NCI-H2081 treated with DMSO at 0.1 percent for 48 hours (cell line): ENCODE results near the gene DAGLB.
"Not testable (repeated sequence)": the region's sequence is repeated elsewhere in the genome, so short reads cannot be mapped to it uniquely, and the experiment has no call there.

Source experiments
- DNase-seq: peaks from one replicate; lab custom pipeline; 2025; lab: John Stamatoyannopoulos, UW

Gene DAGLB

GRCh38 chr7:6430271-6430940 lies 17.3 kb downstream of the DAGLB start:
- no peak for DNase-seq

GRCh38 chr7:6425948-6426347 lies 21.8 kb downstream of the DAGLB start:
- DNase-seq: no peak

GRCh38 chr7:6423942-6424701 lies 23.6 kb downstream of the DAGLB start:
- DNase-seq: no peak

- DNase-seq: no peak
Measured at GRCh38 chr7:6422926-6423632, 24.7 kb downstream of the DAGLB start.

GRCh38 chr7:6422095-6422494 lies 25.7 kb downstream of the DAGLB start:
- no peak for DNase-seq

- DNase-seq: no peak
Measured at GRCh38 chr7:6420680-6421079, 27.1 kb downstream of the DAGLB start.

GRCh38 chr7:6419310-6419773 lies 28.4 kb downstream of the DAGLB start:
- no peak for DNase-seq

GRCh38 chr7:6417408-6417807 lies 30.3 kb downstream of the DAGLB start:
- DNase-seq: no peak

GRCh38 chr7:6416516-6417145 lies 31.1 kb downstream of the DAGLB start:
- DNase-seq: no peak

- DNase-seq: no peak
Measured at GRCh38 chr7:6413637-6414036, 34.1 kb downstream of the DAGLB start.

- no peak for DNase-seq
Measured at GRCh38 chr7:6409944-6410693, 37.6 kb downstream of the DAGLB start.

GRCh38 chr7:6409091-6409490 lies 38.7 kb downstream of the DAGLB start:
- DNase-seq: no peak

- DNase-seq: no peak
Measured at GRCh38 chr7:6407434-6407833, 40.3 kb downstream of the DAGLB start.

- DNase-seq: no peak
Measured at GRCh38 chr7:6406121-6406520, 41.6 kb downstream of the DAGLB start.

- DNase-seq: no peak
Measured at GRCh38 chr7:6403907-6404306, 43.8 kb downstream of the DAGLB start.

GRCh38 chr7:6402741-6403140 lies 45.0 kb downstream of the DAGLB start:
- DNase-seq: no peak

GRCh38 chr7:6402041-6402440 lies 45.7 kb downstream of the DAGLB start:
- no peak for DNase-seq

GRCh38 chr7:6401536-6401935 lies 46.2 kb downstream of the DAGLB start:
- DNase-seq: no peak

GRCh38 chr7:6400243-6401105 lies 47.3 kb downstream of the DAGLB start:
- not testable (repeated sequence) for DNase-seq

GRCh38 chr7:6399351-6399750 lies 48.4 kb downstream of the DAGLB start:
- no peak for DNase-seq

- no peak for DNase-seq
Measured at GRCh38 chr7:6398943-6399342, 48.8 kb downstream of the DAGLB start.
